Measurements from ENCODE around the gene S100A9. TPM values are rescaled to one million over a fixed set of nuclear protein-coding genes. Genes with fewer than 3 reads are reported as not detected.

The S100A9 gene
- total RNA-seq, 1 experiment from 2014 or later, result 0.59 TPM

DNA sequence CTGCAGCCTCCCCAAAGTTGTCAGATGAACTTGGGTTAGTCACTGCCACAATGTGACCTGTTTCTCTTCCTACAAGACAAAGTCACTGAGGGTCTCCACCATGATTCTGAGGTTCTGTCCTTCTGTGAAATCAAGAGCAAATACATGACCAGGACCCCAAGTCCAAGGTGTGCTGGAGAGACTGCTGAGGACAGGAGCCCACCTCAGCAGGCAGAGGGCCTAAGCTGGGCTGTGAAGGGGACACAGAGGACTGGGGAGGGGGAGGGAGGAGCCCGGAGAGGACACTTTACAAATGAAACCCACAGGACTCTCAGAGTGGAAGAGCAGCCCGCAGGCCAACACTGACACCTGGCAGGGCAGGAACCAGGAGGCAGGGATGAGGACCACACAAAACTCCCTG, 48.2 kb upstream of the S100A9 start:
- ChIA-PET CTCF (no interaction called here), RAD21 (ENCODE audit: low non-redundant PET in 1 of 2, low total read pairs in 2 of 2, uncharacterized antibody in 2 of 2, unreplicated experiment in 2 of 2) (no interaction called here), POLR2A (no interaction called here)
- Histone ChIP-seq H3K27ac (ENCODE audit: low read depth, low read length) (no peak overlapping the region), H3K27me3 (ENCODE audit: insufficient read depth, low read length) (peaks cover 14% of the 10 kb centered on the region), H3K36me3 (ENCODE audit: control insufficient read depth in 1 of 2, insufficient read depth in 2 of 2, low read length in 2 of 2) (no peaks in the 10 kb centered on the region), H3K4me1 (ENCODE audit: control insufficient read depth in 1 of 2, insufficient read depth in 2 of 2, low read length in 2 of 2) (no peaks in the 10 kb centered on the region), H3K9me2 (ENCODE audit: insufficient read depth) (no peaks in the 10 kb centered on the region), H2AFZ (ENCODE audit: low read depth, low read length, poor library complexity, severe bottlenecking) (no peak overlapping the region), H3K4me3 (replicated peaks in 1 of 2; ENCODE audit: low read depth in 1 of 2, low read length in 2 of 2) (no peak overlapping the region), H3K9ac (ENCODE audit: low read length) (no peak overlapping the region), H4K20me1 (ENCODE audit: insufficient read depth) (no peaks in the 10 kb centered on the region), H3K79me2 (ENCODE audit: insufficient read depth, low read length) (no peaks in the 10 kb centered on the region), H3K9me3 (ENCODE audit: control insufficient read depth in 1 of 2, insufficient read depth in 1 of 2, low read depth in 1 of 2, low read length in 2 of 2) (no peaks in the 10 kb centered on the region), H3K4me2 (ENCODE audit: low read length) (no peak overlapping the region)
- DNase-seq (ENCODE audit: low read depth, low spot score) (no peak), ATAC-seq (no peak)
- TF ChIP-seq, protein P1, sequence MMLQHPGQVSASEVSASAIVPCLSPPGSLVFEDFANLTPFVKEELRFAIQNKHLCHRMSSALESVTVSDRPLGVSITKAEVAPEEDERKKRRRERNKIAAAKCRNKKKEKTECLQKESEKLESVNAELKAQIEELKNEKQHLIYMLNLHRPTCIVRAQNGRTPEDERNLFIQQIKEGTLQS (IDR thresholded peaks at IDR 0.05), result no peak
- TF ChIP-seq SP1 (IDR thresholded peaks at IDR 0.05; ENCODE audit: low read depth), result no peak
- intact Hi-C loops (cut with micrococcal nuclease), result no loop called here
- BruUV-seq (replicated peaks), result no TSS peak

DNA sequence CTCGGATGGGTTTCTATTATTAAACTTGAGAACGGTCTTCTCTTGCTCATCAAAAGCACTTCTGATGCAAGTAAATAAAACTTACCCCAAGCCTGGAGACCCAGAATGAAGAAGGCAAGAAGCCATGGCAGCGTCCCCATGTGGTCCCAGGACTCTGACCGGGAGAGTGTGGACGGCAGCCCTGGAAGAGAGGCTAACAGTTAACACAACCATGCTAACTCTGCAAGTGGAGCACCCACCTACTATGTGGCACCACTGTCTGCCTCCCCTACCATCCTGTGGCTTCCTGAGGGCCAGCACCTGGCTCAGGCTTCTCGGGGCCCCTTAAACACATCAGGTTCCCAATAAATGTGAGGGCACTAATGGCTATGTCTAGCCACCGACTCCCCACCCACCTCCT, 47.1 kb upstream of the S100A9 start:
- DNase-seq (ENCODE audit: low read depth, low spot score) (no peak), ATAC-seq (no peak)
- H3K4me1 ChIP-seq (ENCODE audit: control insufficient read depth in 1 of 2, insufficient read depth in 2 of 2, low read length in 2 of 2), result no peaks in the 10 kb centered on the region
- BruUV-seq (replicated peaks), result no TSS peak
- no peaks in the 10 kb centered on the region for H3K9me3 ChIP-seq (ENCODE audit: control insufficient read depth in 1 of 2, insufficient read depth in 1 of 2, low read depth in 1 of 2, low read length in 2 of 2)
- ChIA-PET RAD21 (ENCODE audit: low non-redundant PET in 1 of 2, low total read pairs in 2 of 2, uncharacterized antibody in 2 of 2, unreplicated experiment in 2 of 2) (no interaction called here), CTCF (no interaction called here), POLR2A (no interaction called here)
- no peaks in the 10 kb centered on the region for H3K36me3 ChIP-seq (ENCODE audit: control insufficient read depth in 1 of 2, insufficient read depth in 2 of 2, low read length in 2 of 2)
- no peak overlapping the region for H2AFZ ChIP-seq (ENCODE audit: low read depth, low read length, poor library complexity, severe bottlenecking)
- no peaks in the 10 kb centered on the region for H3K79me2 ChIP-seq (ENCODE audit: insufficient read depth, low read length)
- no peak overlapping the region for H3K27ac ChIP-seq (ENCODE audit: low read depth, low read length)
- no peaks in the 10 kb centered on the region for H3K9me2 ChIP-seq (ENCODE audit: insufficient read depth)
- no peak overlapping the region for H3K4me3 ChIP-seq (replicated peaks in 1 of 2; ENCODE audit: low read depth in 1 of 2, low read length in 2 of 2)
- no peak overlapping the region for H3K9ac ChIP-seq (ENCODE audit: low read length)
- no peaks in the 10 kb centered on the region for H4K20me1 ChIP-seq (ENCODE audit: insufficient read depth)
- H3K27me3 ChIP-seq (ENCODE audit: insufficient read depth, low read length), result peaks cover 3% of the 10 kb centered on the region
- no peak overlapping the region for H3K4me2 ChIP-seq (ENCODE audit: low read length)
- intact Hi-C loops (cut with micrococcal nuclease), result no loop called here
- TF ChIP-seq YY1 (IDR thresholded peaks at IDR 0.05; ENCODE audit: extremely low read depth, insufficient replicate concordance, low read depth, low read length) (no peak), ELF1 (IDR thresholded peaks at IDR 0.05; ENCODE audit: borderline replicate concordance, low read depth) (no peak), SRF (IDR thresholded peaks at IDR 0.05; ENCODE audit: low read depth) (no peak), ZNF274 (IDR thresholded peaks at IDR 0.05; ENCODE audit: low read depth, low read length) (no peak), POLR2A (IDR thresholded peaks at IDR 0.05; ENCODE audit: borderline replicate concordance, extremely low read depth, insufficient read depth, insufficient read length) (no peak), MAX (IDR thresholded peaks at IDR 0.05) (no peak), TCF7L2 (IDR thresholded peaks at IDR 0.05; ENCODE audit: borderline replicate concordance, extremely low read depth, insufficient read depth, insufficient read length) (no peak), ZFX (IDR thresholded peaks at IDR 0.05) (no peak), JUND (IDR thresholded peaks at IDR 0.05) (no peak), ZBTB33 (IDR thresholded peaks at IDR 0.05; ENCODE audit: extremely low read depth, insufficient replicate concordance, low read length) (no peak), EGR1 (IDR thresholded peaks at IDR 0.05; ENCODE audit: low read depth) (no peak), EZH2 (IDR thresholded peaks at IDR 0.05) (no peak), CTCF (IDR thresholded peaks at IDR 0.05 in 2 of 3, conservative IDR thresholded peaks at IDR 0.05 in 1 of 3; ENCODE audit: borderline replicate concordance in 1 of 3, insufficient read depth in 1 of 3, low read depth in 2 of 3, low read length in 2 of 3) (no peak), RAD21 (IDR thresholded peaks at IDR 0.05; ENCODE audit: low read depth) (no peak), POLR2AphosphoS5 (IDR thresholded peaks at IDR 0.05; ENCODE audit: low read depth, low read length) (no peak), FOSL1 (IDR thresholded peaks at IDR 0.05; ENCODE audit: low read depth) (no peak), SP1 (IDR thresholded peaks at IDR 0.05; ENCODE audit: low read depth) (no peak)
- TF ChIP-seq, protein P1 (IDR thresholded peaks at IDR 0.05), result no peak
